CD4-positive, alpha-beta T cell (primary cell): Measurements from ENCODE around the gene FAM3D. TPM values are rescaled to one million over a fixed set of nuclear protein-coding genes. Genes with fewer than 3 reads are reported as not detected.

ENCODE experiments used
- ATAC-seq: fragments of 200-7000 bp; cut with Tn5 transposase; one replicate; pipeline ENCODE4 v1.10.0; 2022; ENCODE audit warnings: mild to moderate bottlenecking; ENCODE audit not compliant: poor library complexity
- CTCF ChIA-PET: fragments of 350-600 bp; sonication (Branson Sonifier 250); formaldehyde crosslinking; loops from one replicate; lab custom pipeline; 2021; ENCODE audit warnings: antibody characterized with exemption, inconsistent platforms; lab: Charles Lee
- POLR2A ChIA-PET: fragments of 350-600 bp; sonication (Branson Sonifier 250); formaldehyde crosslinking; loops from one replicate; lab custom pipeline; 2021; ENCODE audit warnings: antibody characterized with exemption, inconsistent platforms; lab: Charles Lee
- DNase-seq, 14 experiments: peaks; one replicate each; pipeline ENCODE4 v3.0.0-alpha.2; 2013 to 2020; ENCODE audit warnings: mixed read lengths in 2 of 14
- H3K27ac ChIP-seq, 2 donors: one replicate each; pipeline versions ENCODE4 v1.5.1 to v1.7.0; 2013; ENCODE audit warnings: low read length in 2 of 2, low read depth in 1 of 2, mild to moderate bottlenecking in 1 of 2
- H3K27me3 ChIP-seq, 2 experiments: 1 replicate in 1 of 2; 2 replicates in 1 of 2; pipeline versions ENCODE4 v1.6.1 to v1.7.0; 2013; ENCODE audit warnings: low read length in 2 of 2, control low read depth in 1 of 2, mild to moderate bottlenecking in 1 of 2, moderate library complexity in 1 of 2; ENCODE audit not compliant: insufficient read depth in 2 of 2, control insufficient read depth in 1 of 2
- H3K36me3 ChIP-seq: one replicate; pipeline ENCODE4 v1.6.1; 2013; ENCODE audit warnings: low read length, control low read depth; ENCODE audit not compliant: insufficient read depth
- H3K4me1 ChIP-seq: one replicate; pipeline ENCODE4 v1.6.1; 2013; ENCODE audit warnings: low read length, control low read depth; ENCODE audit not compliant: insufficient read depth
- H3K4me3 ChIP-seq: one replicate; pipeline ENCODE4 v1.5.1; 2013; ENCODE audit warnings: mild to moderate bottlenecking, low read length, moderate library complexity
- H3K9me3 ChIP-seq, 2 experiments: 1 replicate in 1 of 2; 2 replicates in 1 of 2; pipeline versions ENCODE4 v1.6.1 to v1.7.0; 2013; ENCODE audit warnings: low read length in 2 of 2, mild to moderate bottlenecking in 2 of 2, control low read depth in 1 of 2, moderate library complexity in 1 of 2; ENCODE audit not compliant: control insufficient read depth in 1 of 2, insufficient read depth in 1 of 2
- H3K27ac Mint-ChIP-seq: one replicate; pipeline ENCODE4 v1.8.0; 2020; ENCODE audit warnings: mixed read lengths
- H3K27me3 Mint-ChIP-seq: one replicate; pipeline ENCODE4 v1.8.0; 2021; ENCODE audit warnings: mixed read lengths
- H3K36me3 Mint-ChIP-seq: one replicate; pipeline ENCODE4 v1.8.0; 2021; ENCODE audit warnings: low read depth, mixed read lengths
- H3K4me1 Mint-ChIP-seq: one replicate; pipeline ENCODE4 v1.8.0; 2021; ENCODE audit warnings: low read depth, mixed read lengths
- H3K4me3 Mint-ChIP-seq: one replicate; pipeline ENCODE4 v1.8.0; 2020; ENCODE audit warnings: mild to moderate bottlenecking, mixed read lengths
- H3K9me3 Mint-ChIP-seq: one replicate; pipeline ENCODE4 v1.8.0; 2020; ENCODE audit warnings: mixed read lengths
- CTCF ChIP-seq: fragments of 200-600 bp; IDR thresholded peaks from one replicate; pipeline ENCODE4 v1.8.0; 2022; ENCODE audit warnings: antibody characterized with exemption, mild to moderate bottlenecking
- intact Hi-C, 2 experiments: fragments of 100-400 bp; cut with DNase I in 1 of 2; cut with micrococcal nuclease in 1 of 2; formaldehyde crosslinking; loops; one replicate each; pipeline versions ENCODE4 v1.15.1 to v1.9.0; 2023 to 2025; cut with DNase I, micrococcal nuclease
- total RNA-seq, 174 experiments: library from RNA in 2 of 174; stranded (reverse) in 2 of 174; gene quantifications; one replicate each; pipeline ENCODE4 v1.2.3 and lab custom pipeline; 2021 to 2026

The FAM3D gene
- total RNA-seq, 2 experiments from 2014 or later: not detected

- intact Hi-C loops: no loop called here
- Mint-ChIP-seq H3K9me3 (no peaks in the 10 kb centered on the region), H3K27me3 (peaks cover 10% of the 10 kb centered on the region), H3K27ac (no peak overlapping the region), H3K4me3 (no peak overlapping the region), H3K36me3 (no peaks in the 10 kb centered on the region), H3K4me1 (no peaks in the 10 kb centered on the region)
- Histone ChIP-seq H3K27me3 (no peaks in the 10 kb centered on the region), H3K4me3 (no peak overlapping the region), H3K36me3 (no peaks in the 10 kb centered on the region), H3K27ac (no peak overlapping the region), H3K9me3 (peaks cover 0 to 5% of the 10 kb centered on the region in 2 experiments), H3K4me1 (no peaks in the 10 kb centered on the region)
- TF ChIP-seq CTCF: no peak
- DNase-seq (no peak), ATAC-seq (no peak)
- ChIA-PET POLR2A (no interaction called here), CTCF (no interaction called here)
These were observed 5.6 kb downstream of the FAM3D start for GRCh38 chr3:58660998-58661397.

- DNase-seq (no peak), ATAC-seq (no peak)
- H3K4me1 ChIP-seq: no peaks in the 10 kb centered on the region
- no peaks in the 10 kb centered on the region for H3K9me3 Mint-ChIP-seq
- H3K36me3 Mint-ChIP-seq: no peaks in the 10 kb centered on the region
- H3K27me3 Mint-ChIP-seq: peaks cover 14% of the 10 kb centered on the region
- intact Hi-C loops: no loop called here
- H3K27me3 ChIP-seq: no peaks in the 10 kb centered on the region
- no peaks in the 10 kb centered on the region for H3K4me1 Mint-ChIP-seq
- ChIA-PET POLR2A (no interaction called here), CTCF (no interaction called here)
- no peak overlapping the region for H3K4me3 ChIP-seq
- H3K27ac Mint-ChIP-seq: no peak overlapping the region
- no peak overlapping the region for H3K4me3 Mint-ChIP-seq
- TF ChIP-seq CTCF: no peak
- no peak overlapping the region for H3K27ac ChIP-seq
- peaks cover 0 to 5% of the 10 kb centered on the region in 2 experiments for H3K9me3 ChIP-seq
- H3K36me3 ChIP-seq: no peaks in the 10 kb centered on the region
These were observed 7.4 kb downstream of the FAM3D start for GRCh38 chr3:58659051-58659675.

- Histone ChIP-seq H3K27me3 (peaks cover 0 to 3% of the 10 kb centered on the region in 2 experiments), H3K36me3 (no peaks in the 10 kb centered on the region), H3K4me1 (no peaks in the 10 kb centered on the region), H3K9me3 (peaks cover 0 to 5% of the 10 kb centered on the region in 2 experiments), H3K4me3 (no peak overlapping the region), H3K27ac (no peak overlapping the region)
- POLR2A ChIA-PET: no interaction called here
- ATAC-seq: no peak
- intact Hi-C loops: no loop called here
- no peaks in the 10 kb centered on the region for H3K36me3 Mint-ChIP-seq
- H3K4me1 Mint-ChIP-seq: no peaks in the 10 kb centered on the region
- peaks cover 14% of the 10 kb centered on the region for H3K27me3 Mint-ChIP-seq
- TF ChIP-seq CTCF: no peak
- CTCF ChIA-PET: no interaction called here
- H3K4me3 Mint-ChIP-seq: no peak overlapping the region
- H3K9me3 Mint-ChIP-seq: no peaks in the 10 kb centered on the region
- DNase-seq: no peak
- no peak overlapping the region for H3K27ac Mint-ChIP-seq
These were observed 8.1 kb downstream of the FAM3D start for GRCh38 chr3:58658508-58658907.
